H9 (cell line): ENCODE results near the gene TIMM17A. TPM values are rescaled to one million over a fixed set of nuclear protein-coding genes. Genes with fewer than 3 reads are reported as not detected.

Experiments
- DNase-seq: peaks from one replicate; pipeline ENCODE4 v3.0.0-alpha.2; 2017
- H2AFZ ChIP-seq: one replicate; pipeline ENCODE4 v1.6.1; 2013; ENCODE audit warnings: mild to moderate bottlenecking, low read length, control low read depth, moderate library complexity
- H2AK5ac ChIP-seq: 2 replicates; pipeline ENCODE4 v1.6.1; 2013; ENCODE audit warnings: low read length, control low read depth, mixed read lengths; ENCODE audit not compliant: insufficient read length
- H2BK120ac ChIP-seq: one replicate; pipeline ENCODE4 v1.6.1; 2013; ENCODE audit warnings: low read depth, mild to moderate bottlenecking, low read length, control low read depth, inconsistent platforms; ENCODE audit not compliant: poor library complexity, severe bottlenecking
- H2BK12ac ChIP-seq: 2 replicates; pipeline ENCODE4 v1.6.1; 2013; ENCODE audit warnings: low read length, control low read depth, mixed read lengths, low read depth; ENCODE audit not compliant: insufficient read length
- H2BK15ac ChIP-seq: 2 replicates; pipeline ENCODE4 v1.6.1; 2013; ENCODE audit warnings: low read depth, low read length, control low read depth
- H2BK20ac ChIP-seq: one replicate; pipeline ENCODE4 v1.6.1; 2013; ENCODE audit warnings: low read depth, mild to moderate bottlenecking, low read length, control low read depth, inconsistent platforms; ENCODE audit not compliant: poor library complexity, severe bottlenecking
- H2BK5ac ChIP-seq: 2 replicates; pipeline ENCODE4 v1.6.1; 2013; ENCODE audit warnings: low read length, control low read depth, mixed read lengths; ENCODE audit not compliant: insufficient read length
- H3K14ac ChIP-seq: 2 replicates; pipeline ENCODE4 v1.6.1; 2013; ENCODE audit warnings: low read length, control low read depth; ENCODE audit not compliant: insufficient read depth
- H3K18ac ChIP-seq: 2 replicates; pipeline ENCODE4 v1.6.1; 2013; ENCODE audit warnings: low read depth, mild to moderate bottlenecking, mixed read lengths, low read length, control low read depth; ENCODE audit not compliant: insufficient read length
- H3K23ac ChIP-seq: 2 replicates; pipeline ENCODE4 v1.6.1; 2013; ENCODE audit warnings: low read length, control low read depth, mixed read lengths, low read depth; ENCODE audit not compliant: insufficient read length
- H3K23me2 ChIP-seq: 2 replicates; pipeline ENCODE4 v1.6.1; 2013; ENCODE audit warnings: low read depth, mild to moderate bottlenecking, mixed read lengths, low read length, control low read depth; ENCODE audit not compliant: insufficient read length, poor library complexity, severe bottlenecking
- H3K27ac ChIP-seq: 2 replicates; pipeline ENCODE4 v1.5.1; 2013; ENCODE audit warnings: low read length, control low read depth, mixed read lengths, low read depth; ENCODE audit not compliant: insufficient read length
- H3K27me3 ChIP-seq: 2 replicates; pipeline ENCODE4 v1.6.1; 2013; ENCODE audit warnings: low read length, control low read depth, inconsistent platforms; ENCODE audit not compliant: insufficient read depth
- H3K4ac ChIP-seq: 2 replicates; pipeline ENCODE4 v1.6.1; 2013; ENCODE audit warnings: low read depth, mild to moderate bottlenecking, control low read depth, inconsistent platforms, low read length, moderate library complexity
- H3K4me1 ChIP-seq: 2 replicates; pipeline ENCODE4 v1.6.1; 2013; ENCODE audit warnings: low read length, control low read depth, inconsistent platforms; ENCODE audit not compliant: insufficient read depth
- H3K4me2 ChIP-seq: 2 replicates; pipeline ENCODE4 v1.6.1; 2013; ENCODE audit warnings: low read length, control low read depth, mixed read lengths; ENCODE audit not compliant: insufficient read length, insufficient read depth
- H3K56ac ChIP-seq: 2 replicates; pipeline ENCODE4 v1.6.1; 2013; ENCODE audit warnings: low read depth, mild to moderate bottlenecking, mixed read lengths, low read length, control low read depth; ENCODE audit not compliant: insufficient read length
- H3K79me1 ChIP-seq: 2 replicates; pipeline ENCODE4 v1.6.1; 2013; ENCODE audit warnings: low read depth, mild to moderate bottlenecking, moderate library complexity, low read length, control low read depth, inconsistent platforms; ENCODE audit not compliant: insufficient read depth, poor library complexity, severe bottlenecking
- H3K79me2 ChIP-seq: 2 replicates; pipeline ENCODE4 v1.6.1; 2013; ENCODE audit warnings: low read length, control low read depth, inconsistent platforms; ENCODE audit not compliant: insufficient read depth
- H3K9ac ChIP-seq: 2 replicates; pipeline ENCODE4 v1.6.1; 2013; ENCODE audit warnings: low read length, control low read depth, mixed read lengths; ENCODE audit not compliant: insufficient read length; ENCODE audit errors: extremely low read depth
- H3K9me3 ChIP-seq: one replicate; pipeline ENCODE4 v1.6.1; 2013; ENCODE audit warnings: low read depth, low read length, inconsistent platforms; ENCODE audit not compliant: control insufficient read depth
- H3T11ph ChIP-seq: one replicate; pipeline ENCODE4 v1.6.1; 2013; ENCODE audit warnings: mild to moderate bottlenecking, low read length, control low read depth, inconsistent platforms
- H4K20me1 ChIP-seq: one replicate; pipeline ENCODE4 v1.6.1; 2013; ENCODE audit not compliant: control insufficient read depth, insufficient read length, insufficient read depth
- H4K5ac ChIP-seq: 2 replicates; pipeline ENCODE4 v1.6.1; 2013; ENCODE audit warnings: low read depth, mild to moderate bottlenecking, mixed read lengths, low read length, control low read depth; ENCODE audit not compliant: insufficient read length
- H4K8ac ChIP-seq: replicated peaks from 2 replicates; pipeline ENCODE4 v1.6.1; 2013; ENCODE audit warnings: low read length, control low read depth, mixed read lengths, low read depth; ENCODE audit not compliant: insufficient read length
- H4K91ac ChIP-seq: 2 replicates; pipeline ENCODE4 v1.6.1; 2013; ENCODE audit warnings: low read depth, mild to moderate bottlenecking, moderate library complexity, mixed read lengths, low read length, control low read depth; ENCODE audit not compliant: insufficient read length
- H3K27ac Mint-ChIP-seq, 3 experiments: 2 replicates in 2 of 3; 3 replicates in 1 of 3; pipeline ENCODE4 v1.8.0; 2020 to 2021; ENCODE audit warnings: mixed read lengths in 3 of 3, mild to moderate bottlenecking in 1 of 3, moderate library complexity in 1 of 3
- H3K27me3 Mint-ChIP-seq: 2 replicates; pipeline ENCODE4 v1.8.0; 2021; ENCODE audit warnings: low read depth, mild to moderate bottlenecking, moderate library complexity, mixed read lengths
- H3K36me3 Mint-ChIP-seq, 3 experiments: 2 replicates in 2 of 3; 3 replicates in 1 of 3; pipeline ENCODE4 v1.8.0; 2020 to 2021; ENCODE audit warnings: low read depth in 3 of 3, mixed read lengths in 3 of 3; ENCODE audit not compliant: insufficient read depth in 1 of 3
- H3K4me1 Mint-ChIP-seq, 2 experiments: 2 replicates each; pipeline ENCODE4 v1.8.0; 2020; ENCODE audit warnings: mixed read lengths in 2 of 2
- H3K4me3 Mint-ChIP-seq, 2 experiments: 2 replicates in 1 of 2; 3 replicates in 1 of 2; pipeline ENCODE4 v1.8.0; 2020 to 2021; ENCODE audit warnings: mild to moderate bottlenecking in 2 of 2, mixed read lengths in 2 of 2, moderate library complexity in 1 of 2
- H3K9me3 Mint-ChIP-seq, 2 experiments: 2 replicates in 1 of 2; 3 replicates in 1 of 2; pipeline ENCODE4 v1.8.0; 2020; ENCODE audit warnings: mild to moderate bottlenecking in 2 of 2, mixed read lengths in 2 of 2, moderate library complexity in 1 of 2
- CTCF ChIP-seq: fragments of 200-600 bp; sonication (generic); conservative IDR thresholded peaks from 3 replicates; pipeline ENCODE4 v1.8.0; 2021; ENCODE audit warnings: antibody characterized with exemption, mild to moderate bottlenecking
- WGBS: extraction: QIAGEN DNeasy Blood & Tissue Kit; methylation state at CpG from one replicate; pipeline ENCODE4 v1.1.7; 2013; ENCODE audit warnings: missing lambda C conversion rate, low lambda C conversion rate, mixed read lengths; ENCODE audit not compliant: insufficient read length; ENCODE audit errors: extremely low coverage; 5-methylcytosine and 5-hydroxymethylcytosine counted together
- total RNA-seq: library from RNA; stranded (reverse); gene quantifications from 2 replicates; pipeline ENCODE4 v1.2.1, GENCODE V29; 2021

Gene TIMM17A
- total RNA-seq, 1 experiment from 2014 or later, result 60.9 TPM

GRCh38 chr1:201930137-201930536 is 25.2 kb upstream of the TIMM17A start:
- Histone ChIP-seq H2BK12ac (no peak overlapping the region), H3K79me2 (no peaks in the 10 kb centered on the region), H3K9ac (no peak overlapping the region), H3K23ac (no peak overlapping the region), H3K56ac (no peak overlapping the region), H3T11ph (no peak overlapping the region), H2BK20ac (no peak overlapping the region), H2BK15ac (no peak overlapping the region), H4K5ac (no peak overlapping the region), H3K79me1 (no peaks in the 10 kb centered on the region), H3K27ac (no peak overlapping the region), H4K91ac (no peak overlapping the region), H3K14ac (no peak overlapping the region), H4K20me1 (no peaks in the 10 kb centered on the region), H3K4me2 (no peak overlapping the region), H3K4ac (no peak overlapping the region), H2AFZ (no peak overlapping the region), H3K23me2 (no peaks in the 10 kb centered on the region), H3K4me1 (no peaks in the 10 kb centered on the region), H2BK5ac (no peak overlapping the region), H3K9me3 (no peaks in the 10 kb centered on the region), H3K27me3 (no peaks in the 10 kb centered on the region), H3K18ac (no peak overlapping the region), H2BK120ac (no peak overlapping the region), H2AK5ac (no peak overlapping the region), H4K8ac (no peak overlapping the region)
- TF ChIP-seq CTCF, result no peak
- no peaks in the 10 kb centered on the region for H3K9me3 Mint-ChIP-seq
- no peaks in the 10 kb centered on the region for H3K36me3 Mint-ChIP-seq
- DNase-seq, result no peak
- no CpG with 5 or more reads among the region's 4 CpGs for WGBS
- no peak overlapping the region for H3K27ac Mint-ChIP-seq
- H3K4me1 Mint-ChIP-seq, result no peaks in the 10 kb centered on the region
- H3K27me3 Mint-ChIP-seq, result peaks cover 2% of the 10 kb centered on the region; the same call in 1 of the 2 replicates
- no peak overlapping the region for H3K4me3 Mint-ChIP-seq
